CD14-positive monocyte (primary cell): Measurements from ENCODE around the gene TKTL1. TPM values are rescaled to one million over a fixed set of nuclear protein-coding genes. Genes with fewer than 3 reads are reported as not detected.
"Not testable (repeated sequence)": the region's sequence is repeated elsewhere in the genome, so short reads cannot be mapped to it uniquely, and the experiment has no call there.

Experiments
- DNase-seq, 3 donors: peaks; one replicate each; pipeline ENCODE4 v3.0.0-alpha.2; 2011 to 2022
- H2AFZ ChIP-seq: 2 replicates; pipeline ENCODE4 v1.6.0; 2012; ENCODE audit warnings: mild to moderate bottlenecking, low read depth, low read length, inconsistent platforms; ENCODE audit not compliant: insufficient read depth, poor library complexity, severe bottlenecking
- H3K27ac ChIP-seq, 2 donors: 1 replicate in 1 of 2; 2 replicates in 1 of 2; pipeline ENCODE4 v1.5.1; 2012 to 2013; ENCODE audit warnings: low read length in 2 of 2, control low read depth in 1 of 2, inconsistent platforms in 1 of 2, low read depth in 1 of 2, mild to moderate bottlenecking in 1 of 2
- H3K27me3 ChIP-seq, 2 donors: one replicate each; pipeline versions ENCODE4 v1.6.0 to v1.6.1; 2011 to 2013; ENCODE audit warnings: low read length in 2 of 2; ENCODE audit not compliant: control insufficient read depth in 2 of 2, insufficient read depth in 2 of 2
- H3K36me3 ChIP-seq, 2 donors: replicated peaks in 1 of 2; 1 replicate in 1 of 2; 2 replicates in 1 of 2; pipeline versions ENCODE4 v1.5.1 to v1.6.1; 2012 to 2013; ENCODE audit warnings: low read length in 2 of 2, control low read depth in 1 of 2, inconsistent platforms in 1 of 2, mild to moderate bottlenecking in 1 of 2; ENCODE audit not compliant: insufficient read depth in 2 of 2, control insufficient read depth in 1 of 2
- H3K4me1 ChIP-seq, 2 donors: 1 replicate in 1 of 2; 2 replicates in 1 of 2; pipeline versions ENCODE4 v1.5.1 to v1.6.1; 2012 to 2013; ENCODE audit warnings: low read length in 2 of 2, control low read depth in 1 of 2, inconsistent platforms in 1 of 2, mild to moderate bottlenecking in 1 of 2, moderate library complexity in 1 of 2; ENCODE audit not compliant: insufficient read depth in 2 of 2, control insufficient read depth in 1 of 2
- H3K4me2 ChIP-seq: replicated peaks from 2 replicates; pipeline ENCODE3; 2012; ENCODE audit warnings: low read length, moderate library complexity, mild to moderate bottlenecking; ENCODE audit not compliant: poor library complexity, severe bottlenecking; ENCODE audit errors: extremely low read depth
- H3K4me3 ChIP-seq, 3 experiments: fragments of 200-600 bp in 1 of 3; sonication (generic) in 1 of 3; replicated peaks in 1 of 3; 1 replicate in 2 of 3; 2 replicates in 1 of 3; pipeline ENCODE4 v1.5.1; 2011 to 2013; ENCODE audit warnings: low read length in 3 of 3, mild to moderate bottlenecking in 3 of 3, control low read depth in 2 of 3, low read depth in 2 of 3, inconsistent platforms in 1 of 3, moderate library complexity in 1 of 3
- H3K79me2 ChIP-seq: 2 replicates; pipeline ENCODE4 v1.6.0; 2012; ENCODE audit warnings: mild to moderate bottlenecking, control low read depth, inconsistent platforms, low read length, moderate library complexity; ENCODE audit not compliant: insufficient read depth
- H3K9ac ChIP-seq: 2 replicates; pipeline ENCODE4 v1.6.0; 2017; ENCODE audit warnings: low read length, mild to moderate bottlenecking; ENCODE audit not compliant: insufficient read depth, poor library complexity, severe bottlenecking
- H3K9me3 ChIP-seq, 2 donors: replicated peaks in 1 of 2; 1 replicate in 1 of 2; 2 replicates in 1 of 2; pipeline versions ENCODE4 v1.5.1 to v1.6.1; 2012 to 2013; ENCODE audit warnings: low read length in 2 of 2, control low read depth in 1 of 2; ENCODE audit not compliant: control insufficient read depth in 1 of 2, insufficient read depth in 1 of 2
- H4K20me1 ChIP-seq: 2 replicates; pipeline ENCODE4 v1.6.0; 2012; ENCODE audit warnings: mild to moderate bottlenecking, low read length, control low read depth, moderate library complexity; ENCODE audit not compliant: insufficient read depth
- H3K27ac Mint-ChIP-seq, 7 donors: one replicate each; pipeline ENCODE4 v1.8.0; 2020; ENCODE audit warnings: mild to moderate bottlenecking in 7 of 7, mixed read lengths in 7 of 7, moderate library complexity in 6 of 7, inconsistent platforms in 2 of 7
- H3K27me3 Mint-ChIP-seq, 3 donors: one replicate each; pipeline ENCODE4 v1.8.0; 2021 to 2022; ENCODE audit warnings: low read depth in 3 of 3, mild to moderate bottlenecking in 3 of 3, mixed read lengths in 3 of 3, moderate library complexity in 3 of 3, inconsistent platforms in 1 of 3
- H3K36me3 Mint-ChIP-seq, 2 donors: one replicate each; pipeline ENCODE4 v1.8.0; 2020; ENCODE audit warnings: mixed read lengths in 2 of 2, inconsistent platforms in 1 of 2, mild to moderate bottlenecking in 1 of 2
- H3K4me1 Mint-ChIP-seq: one replicate; pipeline ENCODE4 v1.8.0; 2020; ENCODE audit warnings: mild to moderate bottlenecking, mixed read lengths
- H3K4me3 Mint-ChIP-seq, 2 donors: one replicate each; pipeline ENCODE4 v1.8.0; 2020; ENCODE audit warnings: mild to moderate bottlenecking in 2 of 2, mixed read lengths in 2 of 2, moderate library complexity in 1 of 2
- H3K9me3 Mint-ChIP-seq, 7 donors: one replicate each; pipeline ENCODE4 v1.8.0; 2020 to 2022; ENCODE audit warnings: mixed read lengths in 7 of 7, mild to moderate bottlenecking in 6 of 7, moderate library complexity in 6 of 7, inconsistent platforms in 2 of 7
- WGBS: methylation state at CpG from one replicate; pipeline ENCODE4 v1.1.5; 2013; ENCODE audit warnings: missing lambda C conversion rate; ENCODE audit not compliant: insufficient coverage; 5-methylcytosine and 5-hydroxymethylcytosine counted together
- intact Hi-C, 2 donors: fragments of 100-400 bp; cut with micrococcal nuclease; formaldehyde crosslinking; loops; one replicate each; pipeline versions ENCODE4 v1.15.0 to v1.15.1; 2023
- polyA plus RNA-seq, 3 donors: library from polyadenylated mRNA; depleted of rRNA in 1 of 3; unstranded in 2 of 3; stranded (reverse) in 1 of 3; fragments of 300-500 nt in 2 of 3; fragments of >200 nt in 1 of 3; fragmentation: Illumina TruSeq in 2 of 3; gene quantifications; 1 replicate in 2 of 3; 2 replicates in 1 of 3; pipeline ENCODE4 v1.2.3, GENCODE V29; 2012 to 2021

The TKTL1 gene
- polyA plus RNA-seq, 3 donors: 0.20 to 1.3 (median 0.60) TPM

DNA sequence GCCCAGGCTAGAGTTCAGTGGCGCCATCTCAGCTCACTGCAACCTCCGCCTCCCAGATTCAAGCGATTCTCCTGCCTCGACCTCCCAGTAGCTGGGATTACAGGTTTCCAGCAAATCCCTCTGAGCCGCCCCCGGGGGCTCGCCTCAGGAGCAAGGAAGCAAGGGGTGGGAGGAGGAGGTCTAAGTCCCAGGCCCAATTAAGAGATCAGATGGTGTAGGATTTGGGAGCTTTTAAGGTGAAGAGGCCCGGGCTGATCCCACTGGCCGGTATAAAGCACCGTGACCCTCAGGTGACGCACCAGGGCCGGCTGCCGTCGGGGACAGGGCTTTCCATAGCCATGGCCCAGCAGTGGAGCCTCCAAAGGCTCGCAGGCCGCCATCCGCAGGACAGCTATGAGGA lies 38.3 kb upstream of the TKTL1 start, which contains the start of gene OPN1MW3:
OPN1MW3 (plus strand) TSS at position 301 of the 400 bp plus-strand sequence; CDS start at position 339, 38 bp downstream.
- H3K36me3 ChIP-seq, H3K27ac ChIP-seq, H4K20me1 ChIP-seq, H3K79me2 ChIP-seq, H3K4me2 ChIP-seq, intact Hi-C loops, H2AFZ ChIP-seq, H3K4me3 Mint-ChIP-seq, H3K4me1 Mint-ChIP-seq, H3K27ac Mint-ChIP-seq, H3K36me3 Mint-ChIP-seq, H3K9ac ChIP-seq, H3K4me1 ChIP-seq, H3K9me3 Mint-ChIP-seq, H3K9me3 ChIP-seq, H3K27me3 ChIP-seq, H3K4me3 ChIP-seq, H3K27me3 Mint-ChIP-seq, DNase-seq: not testable (repeated sequence)
- WGBS: no CpG with 5 or more reads among the region's 17 CpGs

DNA sequence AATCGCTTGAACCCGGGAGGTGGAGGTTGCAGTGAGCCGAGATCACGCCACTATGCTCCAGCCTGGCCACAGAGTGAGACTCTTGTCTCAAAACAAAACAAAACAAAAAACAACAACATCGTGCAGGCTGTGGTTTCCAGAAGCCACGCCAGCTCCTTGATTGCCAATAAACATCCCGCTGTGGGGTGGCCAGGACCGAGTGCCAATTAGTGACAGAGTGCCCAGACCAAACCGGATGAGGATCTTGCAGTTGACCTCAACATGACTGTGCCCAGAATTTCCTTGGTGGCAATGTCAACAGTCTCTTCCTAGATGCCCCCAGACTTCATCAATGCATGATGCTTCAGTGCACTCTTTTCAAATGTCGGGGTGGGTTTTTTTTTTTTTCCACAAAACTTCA lies 36.9 kb upstream of the TKTL1 start:
- H4K20me1 ChIP-seq, H2AFZ ChIP-seq, H3K4me1 ChIP-seq, H3K4me3 Mint-ChIP-seq, intact Hi-C loops, H3K79me2 ChIP-seq, DNase-seq, H3K36me3 ChIP-seq, H3K27ac Mint-ChIP-seq, H3K27me3 Mint-ChIP-seq, H3K9me3 ChIP-seq, H3K9me3 Mint-ChIP-seq, H3K4me2 ChIP-seq, H3K36me3 Mint-ChIP-seq, H3K4me3 ChIP-seq, H3K4me1 Mint-ChIP-seq, H3K9ac ChIP-seq, H3K27me3 ChIP-seq, H3K27ac ChIP-seq: not testable (repeated sequence)
- no CpG with 5 or more reads among the region's 10 CpGs for WGBS

DNA sequence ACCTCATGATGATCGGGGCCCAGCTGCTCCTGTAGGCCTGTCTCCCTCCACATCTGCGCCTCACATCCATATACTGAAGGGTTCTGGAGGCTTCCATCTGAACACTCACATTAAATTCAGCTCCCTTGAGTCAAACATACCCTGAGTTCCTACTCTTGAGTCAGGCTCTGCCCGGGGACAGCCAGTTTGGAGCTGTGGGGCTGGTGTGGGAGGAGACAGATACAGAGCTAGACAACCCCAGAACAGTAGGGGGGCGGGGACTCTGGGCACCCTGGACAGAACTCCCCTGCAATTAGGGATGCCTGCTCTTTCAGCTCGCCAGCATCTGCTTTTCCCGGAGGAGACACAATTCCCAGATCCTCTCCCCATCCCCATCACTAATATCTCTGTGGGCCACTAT lies 32.5 kb upstream of the TKTL1 start:
- H3K27ac ChIP-seq, H3K36me3 ChIP-seq, H3K27me3 Mint-ChIP-seq, DNase-seq, H3K27me3 ChIP-seq, H3K36me3 Mint-ChIP-seq, H3K4me1 ChIP-seq, H3K4me1 Mint-ChIP-seq, H3K4me3 ChIP-seq, intact Hi-C loops, H3K9me3 Mint-ChIP-seq, H3K27ac Mint-ChIP-seq, H3K9me3 ChIP-seq, H3K4me3 Mint-ChIP-seq, H2AFZ ChIP-seq, H4K20me1 ChIP-seq, H3K4me2 ChIP-seq, H3K79me2 ChIP-seq, H3K9ac ChIP-seq: not testable (repeated sequence)
- whole genome bisulfite sequencing: no CpG with 5 or more reads among the region's 6 CpGs

DNA sequence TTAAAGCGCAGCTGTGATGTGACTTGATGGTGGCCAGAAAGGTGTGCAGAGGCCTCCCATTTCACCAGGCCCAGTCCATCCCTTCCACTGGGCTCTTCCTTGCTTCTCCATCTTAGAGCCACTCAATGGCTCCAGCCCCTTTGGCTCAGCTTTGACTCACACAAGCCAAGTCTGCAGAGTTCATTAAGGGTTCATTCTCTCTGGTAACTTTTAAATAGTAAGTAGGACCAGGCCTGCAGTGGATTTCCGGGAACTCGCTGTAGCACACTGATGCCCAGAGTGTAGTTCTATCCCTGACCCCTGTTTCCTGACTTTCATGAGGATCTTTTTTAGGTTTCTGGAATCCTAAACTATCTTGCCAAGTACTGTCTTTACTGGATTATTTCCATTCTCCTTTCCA lies 26.4 kb upstream of the TKTL1 start:
- H3K36me3 ChIP-seq, H3K4me3 ChIP-seq, H3K4me1 Mint-ChIP-seq, H3K4me1 ChIP-seq, H3K79me2 ChIP-seq, H3K27ac ChIP-seq, H3K9me3 ChIP-seq, H3K27me3 ChIP-seq, H3K9ac ChIP-seq, H3K4me3 Mint-ChIP-seq, H3K4me2 ChIP-seq, H3K36me3 Mint-ChIP-seq, intact Hi-C loops, H2AFZ ChIP-seq, H4K20me1 ChIP-seq, DNase-seq, H3K27ac Mint-ChIP-seq, H3K9me3 Mint-ChIP-seq, H3K27me3 Mint-ChIP-seq: not testable (repeated sequence)
- no CpG with 5 or more reads among the region's 3 CpGs for WGBS
